H9 (cell line): ENCODE results near the gene ARMH3. TPM values are rescaled to one million over a fixed set of nuclear protein-coding genes. Genes with fewer than 3 reads are reported as not detected.

Source experiments
- DNase-seq: peaks from one replicate; pipeline ENCODE4 v3.0.0-alpha.2; 2017
- H2AFZ ChIP-seq: one replicate; pipeline ENCODE4 v1.6.1; 2013; ENCODE audit warnings: mild to moderate bottlenecking, low read length, control low read depth, moderate library complexity
- H2AK5ac ChIP-seq: 2 replicates; pipeline ENCODE4 v1.6.1; 2013; ENCODE audit warnings: low read length, control low read depth, mixed read lengths; ENCODE audit not compliant: insufficient read length
- H2BK120ac ChIP-seq: one replicate; pipeline ENCODE4 v1.6.1; 2013; ENCODE audit warnings: low read depth, mild to moderate bottlenecking, low read length, control low read depth, inconsistent platforms; ENCODE audit not compliant: poor library complexity, severe bottlenecking
- H2BK12ac ChIP-seq: 2 replicates; pipeline ENCODE4 v1.6.1; 2013; ENCODE audit warnings: low read length, control low read depth, mixed read lengths, low read depth; ENCODE audit not compliant: insufficient read length
- H2BK15ac ChIP-seq: 2 replicates; pipeline ENCODE4 v1.6.1; 2013; ENCODE audit warnings: low read depth, low read length, control low read depth
- H2BK20ac ChIP-seq: one replicate; pipeline ENCODE4 v1.6.1; 2013; ENCODE audit warnings: low read depth, mild to moderate bottlenecking, low read length, control low read depth, inconsistent platforms; ENCODE audit not compliant: poor library complexity, severe bottlenecking
- H2BK5ac ChIP-seq: 2 replicates; pipeline ENCODE4 v1.6.1; 2013; ENCODE audit warnings: low read length, control low read depth, mixed read lengths; ENCODE audit not compliant: insufficient read length
- H3K14ac ChIP-seq: 2 replicates; pipeline ENCODE4 v1.6.1; 2013; ENCODE audit warnings: low read length, control low read depth; ENCODE audit not compliant: insufficient read depth
- H3K18ac ChIP-seq: 2 replicates; pipeline ENCODE4 v1.6.1; 2013; ENCODE audit warnings: low read depth, mild to moderate bottlenecking, mixed read lengths, low read length, control low read depth; ENCODE audit not compliant: insufficient read length
- H3K23ac ChIP-seq: 2 replicates; pipeline ENCODE4 v1.6.1; 2013; ENCODE audit warnings: low read length, control low read depth, mixed read lengths, low read depth; ENCODE audit not compliant: insufficient read length
- H3K23me2 ChIP-seq: 2 replicates; pipeline ENCODE4 v1.6.1; 2013; ENCODE audit warnings: low read depth, mild to moderate bottlenecking, mixed read lengths, low read length, control low read depth; ENCODE audit not compliant: insufficient read length, poor library complexity, severe bottlenecking
- H3K27ac ChIP-seq: 2 replicates; pipeline ENCODE4 v1.5.1; 2013; ENCODE audit warnings: low read length, control low read depth, mixed read lengths, low read depth; ENCODE audit not compliant: insufficient read length
- H3K27me3 ChIP-seq: 2 replicates; pipeline ENCODE4 v1.6.1; 2013; ENCODE audit warnings: low read length, control low read depth, inconsistent platforms; ENCODE audit not compliant: insufficient read depth
- H3K4ac ChIP-seq: 2 replicates; pipeline ENCODE4 v1.6.1; 2013; ENCODE audit warnings: low read depth, mild to moderate bottlenecking, control low read depth, inconsistent platforms, low read length, moderate library complexity
- H3K4me1 ChIP-seq: 2 replicates; pipeline ENCODE4 v1.6.1; 2013; ENCODE audit warnings: low read length, control low read depth, inconsistent platforms; ENCODE audit not compliant: insufficient read depth
- H3K4me2 ChIP-seq: 2 replicates; pipeline ENCODE4 v1.6.1; 2013; ENCODE audit warnings: low read length, control low read depth, mixed read lengths; ENCODE audit not compliant: insufficient read length, insufficient read depth
- H3K56ac ChIP-seq: 2 replicates; pipeline ENCODE4 v1.6.1; 2013; ENCODE audit warnings: low read depth, mild to moderate bottlenecking, mixed read lengths, low read length, control low read depth; ENCODE audit not compliant: insufficient read length
- H3K79me1 ChIP-seq: 2 replicates; pipeline ENCODE4 v1.6.1; 2013; ENCODE audit warnings: low read depth, mild to moderate bottlenecking, moderate library complexity, low read length, control low read depth, inconsistent platforms; ENCODE audit not compliant: insufficient read depth, poor library complexity, severe bottlenecking
- H3K79me2 ChIP-seq: 2 replicates; pipeline ENCODE4 v1.6.1; 2013; ENCODE audit warnings: low read length, control low read depth, inconsistent platforms; ENCODE audit not compliant: insufficient read depth
- H3K9ac ChIP-seq: 2 replicates; pipeline ENCODE4 v1.6.1; 2013; ENCODE audit warnings: low read length, control low read depth, mixed read lengths; ENCODE audit not compliant: insufficient read length; ENCODE audit errors: extremely low read depth
- H3K9me3 ChIP-seq: one replicate; pipeline ENCODE4 v1.6.1; 2013; ENCODE audit warnings: low read depth, low read length, inconsistent platforms; ENCODE audit not compliant: control insufficient read depth
- H3T11ph ChIP-seq: one replicate; pipeline ENCODE4 v1.6.1; 2013; ENCODE audit warnings: mild to moderate bottlenecking, low read length, control low read depth, inconsistent platforms
- H4K20me1 ChIP-seq: one replicate; pipeline ENCODE4 v1.6.1; 2013; ENCODE audit not compliant: control insufficient read depth, insufficient read length, insufficient read depth
- H4K5ac ChIP-seq: 2 replicates; pipeline ENCODE4 v1.6.1; 2013; ENCODE audit warnings: low read depth, mild to moderate bottlenecking, mixed read lengths, low read length, control low read depth; ENCODE audit not compliant: insufficient read length
- H4K8ac ChIP-seq: replicated peaks from 2 replicates; pipeline ENCODE4 v1.6.1; 2013; ENCODE audit warnings: low read length, control low read depth, mixed read lengths, low read depth; ENCODE audit not compliant: insufficient read length
- H4K91ac ChIP-seq: 2 replicates; pipeline ENCODE4 v1.6.1; 2013; ENCODE audit warnings: low read depth, mild to moderate bottlenecking, moderate library complexity, mixed read lengths, low read length, control low read depth; ENCODE audit not compliant: insufficient read length
- H3K27ac Mint-ChIP-seq, 3 experiments: 2 replicates in 2 of 3; 3 replicates in 1 of 3; pipeline ENCODE4 v1.8.0; 2020 to 2021; ENCODE audit warnings: mixed read lengths in 3 of 3, mild to moderate bottlenecking in 1 of 3, moderate library complexity in 1 of 3
- H3K27me3 Mint-ChIP-seq: 2 replicates; pipeline ENCODE4 v1.8.0; 2021; ENCODE audit warnings: low read depth, mild to moderate bottlenecking, moderate library complexity, mixed read lengths
- H3K36me3 Mint-ChIP-seq, 3 experiments: 2 replicates in 2 of 3; 3 replicates in 1 of 3; pipeline ENCODE4 v1.8.0; 2020 to 2021; ENCODE audit warnings: low read depth in 3 of 3, mixed read lengths in 3 of 3; ENCODE audit not compliant: insufficient read depth in 1 of 3
- H3K4me1 Mint-ChIP-seq, 2 experiments: 2 replicates each; pipeline ENCODE4 v1.8.0; 2020; ENCODE audit warnings: mixed read lengths in 2 of 2
- H3K4me3 Mint-ChIP-seq, 2 experiments: 2 replicates in 1 of 2; 3 replicates in 1 of 2; pipeline ENCODE4 v1.8.0; 2020 to 2021; ENCODE audit warnings: mild to moderate bottlenecking in 2 of 2, mixed read lengths in 2 of 2, moderate library complexity in 1 of 2
- H3K9me3 Mint-ChIP-seq, 2 experiments: 2 replicates in 1 of 2; 3 replicates in 1 of 2; pipeline ENCODE4 v1.8.0; 2020; ENCODE audit warnings: mild to moderate bottlenecking in 2 of 2, mixed read lengths in 2 of 2, moderate library complexity in 1 of 2
- CTCF ChIP-seq: fragments of 200-600 bp; sonication (generic); conservative IDR thresholded peaks from 3 replicates; pipeline ENCODE4 v1.8.0; 2021; ENCODE audit warnings: antibody characterized with exemption, mild to moderate bottlenecking
- WGBS: extraction: QIAGEN DNeasy Blood & Tissue Kit; methylation state at CpG from one replicate; pipeline ENCODE4 v1.1.7; 2013; ENCODE audit warnings: missing lambda C conversion rate, low lambda C conversion rate, mixed read lengths; ENCODE audit not compliant: insufficient read length; ENCODE audit errors: extremely low coverage; 5-methylcytosine and 5-hydroxymethylcytosine counted together
- total RNA-seq: library from RNA; stranded (reverse); gene quantifications from 2 replicates; pipeline ENCODE4 v1.2.1, GENCODE V29; 2021

ARMH3 gene
- total RNA-seq, 1 experiment from 2014 or later, result 20.4 TPM

GRCh38 chr10:101881036-101881774, 174.8 kb downstream of the ARMH3 start:
- no peaks in the 10 kb centered on the region for H3K23me2 ChIP-seq
- no peaks in the 10 kb centered on the region for H3K27me3 ChIP-seq
- H3K4me3 Mint-ChIP-seq, result no peak overlapping the region
- H2BK12ac ChIP-seq, result no peak overlapping the region
- H3K14ac ChIP-seq, result no peak overlapping the region
- peaks cover 0 to 16% of the 10 kb centered on the region in 2 experiments; a peak in 2 of 4 replicates for H3K4me1 Mint-ChIP-seq
- WGBS, result no CpG with 5 or more reads among the region's 2 CpGs
- no peak overlapping the region for H2BK5ac ChIP-seq
- no peak overlapping the region for H4K8ac ChIP-seq
- no peak for TF ChIP-seq CTCF
- no peak overlapping the region for H2AK5ac ChIP-seq
- H3K4me1 ChIP-seq, result no peaks in the 10 kb centered on the region; the same call in 1 of the 2 replicates
- no peaks in the 10 kb centered on the region for H3K9me3 ChIP-seq
- H3K56ac ChIP-seq, result no peak overlapping the region
- no peak overlapping the region for H2BK20ac ChIP-seq
- no peak overlapping the region for H3K23ac ChIP-seq
- no peak overlapping the region for H2BK15ac ChIP-seq
- no peak overlapping the region for H2BK120ac ChIP-seq
- H3K27ac Mint-ChIP-seq, result no peak overlapping the region
- no peaks in the 10 kb centered on the region for H3K27me3 Mint-ChIP-seq
- no peak overlapping the region for H3K4me2 ChIP-seq
- no peak overlapping the region for H2AFZ ChIP-seq
- H3K4ac ChIP-seq, result no peak overlapping the region
- no peaks in the 10 kb centered on the region for H3K9me3 Mint-ChIP-seq
- H3K9ac ChIP-seq, result no peak overlapping the region
- no peak overlapping the region for H3K27ac ChIP-seq
- H3K36me3 Mint-ChIP-seq, result no peaks in the 10 kb centered on the region; a peak in 1 of 7 replicates
- no peak overlapping the region for H4K91ac ChIP-seq
- no peaks in the 10 kb centered on the region for H3K79me1 ChIP-seq
- H3K79me2 ChIP-seq, result no peaks in the 10 kb centered on the region
- H4K20me1 ChIP-seq, result no peaks in the 10 kb centered on the region
- DNase-seq, result no peak
- H3T11ph ChIP-seq, result no peak overlapping the region
- H4K5ac ChIP-seq, result no peak overlapping the region
- H3K18ac ChIP-seq, result no peak overlapping the region
